ENCODE results near the gene NFASC. TPM values are rescaled to one million over a fixed set of nuclear protein-coding genes. Genes with fewer than 3 reads are reported as not detected.
A peak's percentile ranks its signal among the peaks of the same experiment; 100 is the strongest.

Gene NFASC
- total and polyA plus RNA-seq, 2 experiments from 2014 or later, result 46.3 to 54.7 TPM

GRCh38 chr1:204868340-204868700 is 2.3 kb upstream of the NFASC start:
- no peaks in the 10 kb centered on the region for H3K27me3 ChIP-seq (replicated peaks; ENCODE audit: insufficient read depth)
- in situ Hi-C loops (cut with MboI), result no loop called here
- no peak overlapping the region for H3K9ac ChIP-seq
- H3K9me3 ChIP-seq (ENCODE audit: low read depth), result no peaks in the 10 kb centered on the region
- 74 to 79% methylated on average over 7 of the region's 7 CpGs for WGBS, 2 experiments (ENCODE audit: low coverage in 1 of 2, low lambda C conversion rate in 2 of 2, missing lambda C conversion rate in 2 of 2)
- peaks cover 23% of the 10 kb centered on the region for H3F3A ChIP-seq (ENCODE audit: insufficient read depth)
- no peak overlapping the region for H2AFZ ChIP-seq
- H3K4me2 ChIP-seq (ENCODE audit: unreplicated experiment), result no peak overlapping the region
- no peak for DNase-seq
- TF ChIP-seq EZH2phosphoT487 (IDR thresholded peaks at IDR 0.05; ENCODE audit: insufficient read depth, low read depth), result no peak
- no peak for TF ChIP-seq EZH2 (IDR thresholded peaks at IDR 0.05; ENCODE audit: insufficient read depth, poor library complexity, severe bottlenecking)
- peaks cover 24% of the 10 kb centered on the region for H3K4me1 ChIP-seq (ENCODE audit: insufficient read depth)
- no peak overlapping the region for H3K4me3 ChIP-seq
- peaks cover 28% of the 10 kb centered on the region; the same call in 1 of the 2 replicates for H4K20me1 ChIP-seq (ENCODE audit: insufficient read depth)
- peaks cover 97% of the 10 kb centered on the region for H3K79me2 ChIP-seq (ENCODE audit: insufficient read depth)
- H3K9me2 ChIP-seq (ENCODE audit: insufficient read depth), result no peaks in the 10 kb centered on the region
- no peak overlapping the region for H3K27ac ChIP-seq
- no peaks in the 10 kb centered on the region for H3K36me3 ChIP-seq (ENCODE audit: low read depth)

- Histone ChIP-seq H4K20me1 (ENCODE audit: insufficient read depth) (peaks cover 28% of the 10 kb centered on the region; the same call in 1 of the 2 replicates), H3K9me3 (ENCODE audit: low read depth) (no peaks in the 10 kb centered on the region), H3K4me2 (ENCODE audit: unreplicated experiment) (no peak overlapping the region), H3K4me3 (no peak overlapping the region), H3K4me1 (ENCODE audit: insufficient read depth) (peaks cover 24% of the 10 kb centered on the region), H3K9ac (no peak overlapping the region), H3F3A (ENCODE audit: insufficient read depth) (peaks cover 23% of the 10 kb centered on the region), H3K27ac (no peak overlapping the region), H3K36me3 (ENCODE audit: low read depth) (no peaks in the 10 kb centered on the region), H2AFZ (no peak overlapping the region), H3K27me3 (replicated peaks; ENCODE audit: insufficient read depth) (no peaks in the 10 kb centered on the region), H3K9me2 (ENCODE audit: insufficient read depth) (no peaks in the 10 kb centered on the region), H3K79me2 (ENCODE audit: insufficient read depth) (peaks cover 97% of the 10 kb centered on the region)
- in situ Hi-C loops (cut with MboI), result no loop called here
- 86 to 88% methylated on average over 3 of the region's 3 CpGs for WGBS, 2 experiments (ENCODE audit: low coverage in 1 of 2, low lambda C conversion rate in 2 of 2, missing lambda C conversion rate in 2 of 2)
- TF ChIP-seq EZH2 (IDR thresholded peaks at IDR 0.05; ENCODE audit: insufficient read depth, poor library complexity, severe bottlenecking), result no peak
- TF ChIP-seq EZH2phosphoT487 (IDR thresholded peaks at IDR 0.05; ENCODE audit: insufficient read depth, low read depth), result no peak
- DNase-seq, result no peak
Measured at GRCh38 chr1:204869097-204869496, 1.6 kb upstream of the NFASC start.

- DNase-seq, result no peak
- Histone ChIP-seq H3K27ac (peak overlapping the region; percentile 74), H3F3A (ENCODE audit: insufficient read depth) (peaks cover 23% of the 10 kb centered on the region), H2AFZ (no peak overlapping the region), H3K4me3 (no peak overlapping the region), H3K9me2 (ENCODE audit: insufficient read depth) (no peaks in the 10 kb centered on the region), H3K9me3 (ENCODE audit: low read depth) (no peaks in the 10 kb centered on the region), H3K4me1 (ENCODE audit: insufficient read depth) (peaks cover 24% of the 10 kb centered on the region), H4K20me1 (ENCODE audit: insufficient read depth) (peaks cover 26% of the 10 kb centered on the region; the same call in 1 of the 2 replicates), H3K79me2 (ENCODE audit: insufficient read depth) (peaks cover 95% of the 10 kb centered on the region), H3K9ac (no peak overlapping the region), H3K36me3 (ENCODE audit: low read depth) (no peaks in the 10 kb centered on the region), H3K4me2 (ENCODE audit: unreplicated experiment) (peak overlapping the region; percentile 44), H3K27me3 (replicated peaks; ENCODE audit: insufficient read depth) (no peaks in the 10 kb centered on the region)
- TF ChIP-seq EZH2phosphoT487 (IDR thresholded peaks at IDR 0.05; ENCODE audit: insufficient read depth, low read depth) (no peak), EZH2 (IDR thresholded peaks at IDR 0.05; ENCODE audit: insufficient read depth, poor library complexity, severe bottlenecking) (no peak)
- 83 to 84% methylated on average over 5 of the region's 5 CpGs for WGBS, 2 experiments (ENCODE audit: low coverage in 1 of 2, low lambda C conversion rate in 2 of 2, missing lambda C conversion rate in 2 of 2)
- in situ Hi-C loops (cut with MboI), result no loop called here
Measured at GRCh38 chr1:204871405-204872037, 859 bp downstream of the NFASC start.

GRCh38 chr1:204872262-204872881 is 1.7 kb downstream of the NFASC start:
- peak; percentile 76 for DNase-seq
- Histone ChIP-seq H3F3A (ENCODE audit: insufficient read depth) (peaks cover 23% of the 10 kb centered on the region), H3K4me1 (ENCODE audit: insufficient read depth) (peaks cover 24% of the 10 kb centered on the region), H3K27me3 (replicated peaks; ENCODE audit: insufficient read depth) (no peaks in the 10 kb centered on the region), H3K9me2 (ENCODE audit: insufficient read depth) (no peaks in the 10 kb centered on the region), H3K9me3 (ENCODE audit: low read depth) (no peaks in the 10 kb centered on the region), H3K4me2 (ENCODE audit: unreplicated experiment) (peak overlapping the region; percentile 44), H3K36me3 (ENCODE audit: low read depth) (no peaks in the 10 kb centered on the region), H2AFZ (no peak overlapping the region), H4K20me1 (ENCODE audit: insufficient read depth) (peaks cover 18% of the 10 kb centered on the region; the same call in 1 of the 2 replicates), H3K9ac (0 out of 2 replicates have a peak overlapping the region, but pooled peaks have one; percentile 14), H3K27ac (peak overlapping the region; percentile 74), H3K4me3 (no peak overlapping the region), H3K79me2 (ENCODE audit: insufficient read depth) (peaks cover 93% of the 10 kb centered on the region)
- 57 to 68% methylated on average over 6 of the region's 6 CpGs for WGBS, 2 experiments (ENCODE audit: low coverage in 1 of 2, low lambda C conversion rate in 2 of 2, missing lambda C conversion rate in 2 of 2)
- in situ Hi-C loops (cut with MboI), result no loop called here
- TF ChIP-seq EZH2phosphoT487 (IDR thresholded peaks at IDR 0.05; ENCODE audit: insufficient read depth, low read depth) (no peak), EZH2 (IDR thresholded peaks at IDR 0.05; ENCODE audit: insufficient read depth, poor library complexity, severe bottlenecking) (no peak)

All from GM23248 (cell line).